ENCODE results near the gene ESRP2. TPM values are rescaled to one million over a fixed set of nuclear protein-coding genes. Genes with fewer than 3 reads are reported as not detected.

ESRP2 gene
- polyA plus RNA-seq, 1 donor, result 0.88 TPM

DNA sequence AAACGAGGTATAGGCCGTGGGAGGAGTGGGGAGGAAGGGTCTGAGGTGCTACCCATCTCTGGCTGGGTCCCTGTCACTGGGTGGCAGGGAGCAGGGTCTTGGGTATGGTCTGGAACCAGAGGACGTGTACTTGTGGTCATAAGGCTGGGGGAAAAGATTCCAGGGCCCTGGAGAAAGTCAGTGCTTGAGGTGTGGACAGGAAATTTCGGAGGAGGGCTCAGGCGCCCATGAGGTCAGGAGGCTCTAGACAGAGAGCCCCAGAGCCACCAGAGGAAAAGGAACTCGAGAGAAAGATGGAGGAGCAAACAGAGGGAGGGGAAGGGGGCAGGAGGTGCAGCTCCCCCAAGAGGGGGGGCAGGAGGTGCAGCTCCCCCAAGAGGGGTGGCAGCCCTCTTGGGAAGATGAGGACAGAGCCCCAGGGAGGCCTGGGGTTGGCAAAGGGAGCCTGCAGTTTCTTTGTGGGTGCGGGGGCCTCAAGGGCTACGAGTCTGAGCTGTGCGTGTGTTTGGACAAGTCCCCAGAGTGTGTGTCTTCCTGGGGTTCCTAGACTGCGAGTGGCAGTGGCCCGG is 27.7 kb upstream of the ESRP2 start:
- no peak for DNase-seq

DNA sequence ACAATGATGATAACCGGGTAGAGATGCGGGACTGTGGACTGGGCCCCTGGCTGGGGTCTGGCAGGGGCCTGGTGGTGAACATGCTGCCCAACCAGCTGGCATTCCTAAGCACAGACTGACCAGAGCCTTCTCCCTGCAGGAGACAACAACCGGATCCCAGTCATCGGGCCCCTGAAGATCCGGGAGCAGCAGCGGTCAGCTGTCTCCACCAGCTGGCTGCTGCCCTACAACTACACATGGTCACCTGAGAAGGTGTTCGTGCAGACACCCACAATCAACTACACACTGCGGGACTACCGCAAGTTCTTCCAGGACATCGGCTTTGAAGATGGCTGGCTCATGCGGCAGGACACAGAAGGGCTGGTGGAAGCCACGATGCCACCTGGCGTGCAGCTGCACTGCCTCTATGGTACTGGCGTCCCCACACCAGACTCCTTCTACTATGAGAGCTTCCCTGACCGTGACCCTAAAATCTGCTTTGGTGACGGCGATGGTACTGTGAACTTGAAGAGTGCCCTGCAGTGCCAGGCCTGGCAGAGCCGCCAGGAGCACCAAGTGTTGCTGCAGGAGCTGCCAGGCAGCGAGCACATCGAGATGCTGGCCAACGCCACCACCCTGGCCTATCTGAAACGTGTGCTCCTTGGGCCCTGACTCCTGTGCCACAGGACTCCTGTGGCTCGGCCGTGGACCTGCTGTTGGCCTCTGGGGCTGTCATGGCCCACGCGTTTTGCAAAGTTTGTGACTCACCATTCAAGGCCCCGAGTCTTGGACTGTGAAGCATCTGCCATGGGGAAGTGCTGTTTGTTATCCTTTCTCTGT is 23.3 kb upstream of the ESRP2 start:
- DNase-seq, result no peak

DNA sequence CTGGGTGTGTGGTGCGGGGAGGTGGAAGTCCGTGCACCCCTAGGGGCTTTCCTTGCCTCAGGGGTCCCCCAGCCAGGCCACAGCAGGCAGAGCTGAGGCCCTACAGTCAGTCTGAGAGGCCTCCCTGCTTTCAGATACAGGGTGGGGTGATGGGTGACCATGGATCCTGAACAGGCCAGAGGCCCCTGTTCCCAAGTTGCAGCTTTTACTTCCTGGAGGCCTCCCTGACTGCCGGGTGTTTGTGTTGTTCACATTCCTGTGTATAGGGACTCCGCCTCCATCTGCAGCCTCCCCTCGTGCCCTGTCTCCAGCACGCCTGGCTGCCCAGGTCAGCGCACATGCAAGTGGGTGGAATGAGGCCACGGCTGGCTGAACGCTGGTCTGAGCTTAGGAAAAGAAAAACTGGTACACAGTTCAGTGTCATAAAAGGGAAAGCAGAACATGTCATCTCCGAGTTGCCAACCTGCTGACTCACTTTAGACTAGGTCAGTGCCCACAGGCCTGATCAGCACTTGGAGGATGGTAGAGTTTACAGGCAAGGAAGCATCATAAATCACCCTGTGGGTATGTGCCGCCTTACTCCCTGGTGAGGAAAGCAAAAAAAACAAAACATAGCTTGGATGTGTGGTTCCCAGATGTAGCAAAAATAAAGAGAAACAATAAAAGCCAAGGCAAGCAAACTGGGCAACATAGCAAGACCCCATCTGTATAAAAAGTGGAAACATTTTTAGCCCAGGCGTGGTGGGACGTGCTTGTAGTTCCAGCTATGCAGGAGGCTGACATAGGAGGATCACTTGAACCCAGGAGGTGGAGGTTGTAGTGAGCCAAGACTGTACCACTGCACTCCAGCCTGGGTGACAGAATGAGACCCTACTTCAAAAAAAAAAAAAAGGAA is 22.2 kb upstream of the ESRP2 start:
- no peak for DNase-seq

DNA sequence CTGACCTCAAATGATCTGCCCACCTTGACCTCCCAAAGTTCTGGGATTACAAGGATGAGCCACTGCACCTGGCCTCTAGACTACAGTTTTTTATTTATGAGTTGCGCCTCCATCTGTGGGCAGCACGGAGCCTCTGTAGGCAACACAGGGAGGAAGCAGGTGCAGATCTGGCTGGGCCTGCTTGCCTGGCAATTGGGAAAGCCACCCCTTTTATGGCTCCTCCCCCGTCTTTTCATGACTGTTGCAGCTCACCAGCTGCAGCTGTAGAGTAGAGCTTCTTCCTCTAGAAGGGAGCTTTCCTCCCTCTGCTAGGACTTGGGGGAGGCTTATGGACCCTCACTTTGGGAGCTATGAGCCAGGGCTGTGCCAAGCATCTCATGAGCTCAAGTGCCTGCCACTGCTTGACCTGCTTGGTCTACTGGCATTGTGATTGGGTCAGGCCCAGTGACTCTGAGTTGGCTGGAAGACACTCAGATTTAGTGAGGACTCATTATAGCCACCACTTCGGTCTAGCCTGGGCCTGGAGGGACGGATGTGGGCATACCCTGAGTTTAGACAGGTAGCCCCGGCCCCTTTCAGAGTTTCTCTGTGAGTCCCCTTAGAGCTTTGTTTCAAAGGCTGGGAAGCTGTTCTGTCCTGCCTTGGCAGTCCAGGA is 21.5 kb upstream of the ESRP2 start:
- DNase-seq, result no peak

DNA sequence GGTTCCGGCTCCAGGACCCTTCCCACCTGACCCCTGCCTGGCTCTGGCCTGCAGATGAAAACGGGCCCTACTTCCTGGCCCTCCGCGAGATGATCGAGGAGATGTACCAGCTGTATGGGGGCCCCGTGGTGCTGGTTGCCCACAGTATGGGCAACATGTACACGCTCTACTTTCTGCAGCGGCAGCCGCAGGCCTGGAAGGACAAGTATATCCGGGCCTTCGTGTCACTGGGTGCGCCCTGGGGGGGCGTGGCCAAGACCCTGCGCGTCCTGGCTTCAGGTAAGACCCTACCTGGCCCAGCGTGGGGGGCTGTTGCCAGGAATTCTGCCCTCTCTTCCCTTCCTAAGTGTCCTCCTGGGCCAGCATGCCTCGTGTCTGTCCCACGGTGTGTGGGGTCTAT is 19.8 kb upstream of the ESRP2 start:
- DNase-seq, result no peak

DNA sequence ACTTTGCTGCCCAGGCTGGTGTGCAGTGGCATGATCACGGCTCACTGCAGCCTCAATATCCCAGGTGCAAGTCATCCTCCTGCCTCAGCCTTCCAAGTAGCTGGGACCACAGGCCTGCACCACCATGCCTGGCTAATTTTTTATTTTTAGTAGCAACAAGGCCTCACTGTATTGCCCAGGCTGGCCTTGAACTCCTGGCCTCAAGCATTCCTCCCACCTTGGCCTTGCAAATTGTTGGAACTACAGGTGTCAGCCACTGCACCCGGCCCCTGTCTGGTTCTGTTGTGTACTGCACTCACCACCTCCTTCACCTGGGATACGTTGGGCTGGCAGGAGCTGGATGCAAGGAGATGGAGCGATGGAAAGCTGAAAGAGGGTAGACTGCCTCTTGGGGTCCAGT is 17.8 kb upstream of the ESRP2 start:
- DNase-seq, result no peak

DNA sequence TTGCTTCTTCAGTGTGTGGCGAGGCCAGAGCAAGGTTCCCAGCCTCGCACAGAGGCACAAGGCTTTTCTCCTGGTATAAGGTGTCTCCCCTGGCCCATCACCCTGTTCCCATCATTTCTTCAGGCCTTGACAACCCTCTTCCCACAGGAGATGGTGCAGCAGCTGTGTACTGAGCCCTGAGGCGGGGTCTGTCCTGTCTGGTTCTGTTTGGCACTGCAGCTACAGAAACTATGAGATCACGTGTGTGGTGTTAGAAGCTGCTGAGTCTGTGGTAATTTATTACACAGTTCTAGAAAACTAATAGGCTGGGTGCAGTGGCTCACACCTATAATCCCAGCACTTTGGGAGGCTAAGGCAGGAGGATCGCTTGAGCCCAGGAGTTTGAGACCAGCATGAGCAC is 16.5 kb upstream of the ESRP2 start:
- no peak for DNase-seq

DNA sequence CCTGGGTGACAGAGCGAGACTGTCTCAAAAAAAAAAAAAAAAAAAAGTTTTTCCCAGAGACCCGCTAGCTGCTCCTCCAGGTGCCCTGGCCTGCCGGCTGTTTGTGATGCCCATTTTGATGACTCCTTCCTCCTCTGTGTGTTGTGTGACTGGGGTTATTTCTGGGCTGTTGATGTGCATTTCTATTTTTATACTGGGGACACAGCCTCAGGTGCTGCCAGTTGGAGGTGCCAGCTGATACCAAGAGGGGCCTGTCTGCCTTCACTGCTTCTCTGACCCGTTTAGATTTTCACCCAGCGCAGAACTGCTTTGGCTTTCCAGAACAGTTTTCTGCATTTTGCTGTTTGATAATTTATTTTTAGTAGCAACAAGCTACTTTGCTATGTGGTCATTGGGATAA is 15.9 kb upstream of the ESRP2 start:
- DNase-seq, result no peak

DNA sequence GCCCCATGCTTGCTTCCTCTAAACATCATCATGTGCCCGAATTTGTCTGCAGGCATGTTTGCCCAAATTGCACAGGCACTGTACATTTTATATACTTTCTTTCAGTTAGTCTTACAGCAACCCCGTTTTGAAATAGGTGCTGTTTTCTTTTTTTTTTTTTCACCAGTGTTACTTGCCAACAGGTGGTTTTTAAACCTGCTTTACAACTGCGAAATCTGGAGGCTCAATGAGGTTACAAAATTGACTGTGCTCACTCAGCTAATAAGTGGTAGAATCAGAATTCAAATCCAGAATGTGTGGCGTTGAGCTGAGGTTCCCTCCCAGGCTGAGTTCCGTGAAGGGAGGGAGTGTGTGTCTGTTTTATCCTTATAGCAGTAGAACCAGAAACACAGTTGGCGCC is 15.0 kb upstream of the ESRP2 start:
- DNase-seq, result no peak

DNA sequence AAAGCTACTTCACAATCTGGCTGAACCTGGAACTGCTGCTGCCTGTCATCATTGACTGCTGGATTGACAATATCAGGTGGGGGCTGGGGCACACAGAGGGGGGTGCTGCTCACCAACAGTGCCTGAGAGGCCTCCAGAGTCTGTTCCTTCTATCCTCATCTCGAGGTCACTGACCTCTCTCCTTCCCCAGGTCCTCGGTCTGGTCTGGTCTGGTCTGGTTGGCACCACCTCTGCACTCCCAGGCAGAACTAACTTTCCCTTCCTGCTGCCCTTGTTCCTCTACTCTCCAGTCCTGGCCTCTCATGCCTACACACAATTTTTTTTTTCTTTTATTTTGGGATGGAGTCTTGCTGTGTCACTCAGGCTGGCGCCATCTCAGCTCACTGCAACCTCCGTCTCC is 13.4 kb upstream of the ESRP2 start:
- no peak for DNase-seq

DNA sequence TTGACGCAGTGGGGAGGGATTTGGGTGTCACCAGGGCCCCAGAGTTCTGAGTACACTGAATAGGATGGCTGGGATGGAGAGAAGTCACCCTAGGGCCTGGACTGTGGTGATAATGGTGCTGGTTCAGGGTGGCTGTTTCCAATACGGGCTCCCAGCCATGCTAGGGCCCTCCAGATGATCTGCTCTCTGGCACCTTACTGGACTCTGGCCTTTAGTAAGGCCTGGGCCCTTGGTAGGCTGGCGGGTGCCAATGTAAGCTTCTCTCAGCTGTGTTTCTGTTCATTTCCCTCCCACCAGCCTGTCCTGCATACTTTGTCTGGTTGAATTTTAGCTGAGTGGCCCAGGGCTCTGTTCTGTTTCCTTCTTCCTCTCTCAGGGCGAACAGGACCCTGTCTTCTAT is 12.0 kb upstream of the ESRP2 start:
- no peak for DNase-seq

DNA sequence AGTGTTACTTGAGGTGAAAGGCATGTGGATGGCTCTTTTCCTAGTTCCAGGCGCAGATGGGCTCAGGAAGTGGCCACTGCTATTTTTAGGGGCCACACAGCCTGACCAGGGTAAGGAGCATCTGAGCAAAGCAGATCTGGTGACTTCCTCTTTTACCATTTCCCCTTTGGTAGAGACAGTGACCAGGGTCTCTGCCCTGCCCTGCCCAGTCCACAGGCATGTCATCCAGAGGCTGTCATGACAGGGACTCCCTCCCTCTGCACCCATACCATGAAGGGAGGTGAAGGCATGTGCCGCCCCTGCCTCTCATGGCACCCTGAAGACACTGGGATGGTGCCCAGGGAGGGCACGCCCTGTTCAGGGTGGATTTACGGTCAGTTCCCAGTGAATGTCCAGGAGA is 11.5 kb upstream of the ESRP2 start:
- no peak for DNase-seq

DNA sequence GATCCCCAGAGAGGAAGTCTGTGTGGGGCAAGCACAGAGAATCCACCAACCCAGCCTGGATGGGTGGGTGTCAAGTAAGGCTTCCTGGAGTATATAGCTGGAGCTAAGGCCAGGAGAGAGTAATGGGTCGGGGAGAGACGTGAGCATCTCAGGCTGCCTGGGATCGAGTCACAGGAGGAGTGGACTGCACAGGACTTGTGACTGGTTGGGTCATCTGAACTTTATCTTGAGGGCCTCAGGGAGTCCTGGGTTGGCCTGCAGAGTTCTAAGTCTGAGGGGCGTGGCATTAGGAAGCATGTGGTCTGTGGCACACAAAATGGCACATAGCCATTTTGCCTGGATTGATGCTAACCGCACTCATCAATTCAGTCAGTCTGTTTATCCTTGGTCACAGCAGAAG is 10.7 kb upstream of the ESRP2 start:
- no peak for DNase-seq

DNA sequence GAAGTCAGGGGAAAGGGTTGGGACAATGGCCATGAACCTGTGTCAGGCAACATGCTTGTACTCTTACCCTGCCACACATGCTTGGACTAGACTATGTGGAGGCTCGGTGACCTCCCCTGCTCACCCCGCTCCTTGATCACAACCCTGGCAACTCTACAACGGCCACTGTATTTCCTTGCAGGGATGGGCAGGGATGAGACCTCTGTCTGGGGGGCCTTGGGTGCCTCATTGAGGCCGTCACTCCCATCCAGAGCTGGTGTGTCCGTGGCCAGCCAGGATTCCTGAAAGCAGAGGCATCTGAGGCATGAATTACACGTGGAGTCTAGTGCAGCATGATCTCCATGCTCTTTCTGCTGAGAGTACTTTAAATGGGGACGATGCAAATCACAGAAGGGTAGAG is 10.2 kb upstream of the ESRP2 start:
- no peak for DNase-seq

DNA sequence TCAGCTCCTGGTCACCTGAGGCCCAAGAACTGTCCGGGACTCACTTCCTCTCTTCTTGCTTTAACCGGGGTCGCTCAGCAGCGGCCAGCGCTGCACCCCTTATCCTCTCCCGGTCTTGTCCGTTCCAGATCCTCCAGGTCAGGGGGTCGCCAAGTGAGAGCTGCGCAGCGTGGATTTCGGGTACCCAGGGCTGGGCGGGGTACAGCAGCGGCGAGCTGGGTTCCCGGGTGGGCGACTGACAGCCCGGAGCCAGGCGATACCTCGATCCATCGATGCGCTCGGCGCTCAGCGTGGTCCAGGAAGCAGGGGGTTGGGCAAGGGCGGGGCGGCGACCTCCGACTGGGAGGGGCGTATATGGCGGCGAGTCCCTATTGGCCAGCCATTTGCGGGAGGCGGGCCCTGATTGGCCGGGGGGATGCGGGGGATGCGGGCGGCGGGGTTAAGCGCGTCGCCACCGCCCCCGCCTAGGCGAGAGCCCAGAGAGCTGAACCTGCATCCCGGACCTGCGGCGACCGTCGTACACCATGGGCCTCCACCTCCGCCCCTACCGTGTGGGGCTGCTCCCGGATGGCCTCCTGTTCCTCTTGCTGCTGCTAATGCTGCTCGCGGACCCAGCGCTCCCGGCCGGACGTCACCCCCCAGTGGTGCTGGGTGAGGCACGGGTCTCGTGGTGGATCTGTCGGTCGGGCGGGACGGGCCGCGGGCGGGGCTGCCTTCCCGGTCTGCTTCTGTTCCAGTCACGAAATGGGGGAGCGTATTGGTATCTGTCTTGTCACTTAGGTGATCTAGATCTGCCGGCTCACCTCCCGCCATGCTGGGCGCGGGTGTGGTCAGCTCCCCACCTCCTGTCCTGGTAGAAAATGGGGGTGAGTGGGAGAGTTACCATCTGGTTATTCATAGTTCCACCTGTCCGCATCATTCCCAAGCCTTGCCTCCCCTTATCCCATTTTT is 9.3 kb upstream of the ESRP2 start, which contains the start of gene PLA2G15:
TSS of gene PLA2G15 (plus strand) at position 471 of the 951 bp plus-strand sequence. CDS start at position 525, 54 bp downstream.
- DNase-seq, result peak; percentile 97

DNA sequence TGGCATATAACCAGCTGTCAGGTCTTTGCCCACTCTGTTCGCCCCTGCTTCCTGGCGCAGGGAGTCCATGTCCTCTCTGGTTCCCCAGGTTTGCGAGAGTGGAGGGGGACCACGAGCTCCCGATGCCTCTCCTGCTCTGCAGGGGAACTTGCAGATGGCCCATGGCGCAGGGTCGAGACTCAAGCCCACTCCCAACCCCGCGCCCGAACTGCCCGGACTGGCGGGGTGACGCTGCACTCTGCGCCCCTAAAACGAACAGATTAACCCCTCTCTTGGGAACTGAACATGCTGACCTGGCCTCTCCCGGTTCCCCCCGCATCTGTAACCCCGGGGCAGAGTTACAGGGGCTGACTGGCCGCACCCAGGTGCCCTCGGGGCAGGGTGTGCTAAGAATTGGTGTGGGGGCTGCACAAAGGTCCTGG is 8.6 kb upstream of the ESRP2 start:
- DNase-seq, result no peak

DNA sequence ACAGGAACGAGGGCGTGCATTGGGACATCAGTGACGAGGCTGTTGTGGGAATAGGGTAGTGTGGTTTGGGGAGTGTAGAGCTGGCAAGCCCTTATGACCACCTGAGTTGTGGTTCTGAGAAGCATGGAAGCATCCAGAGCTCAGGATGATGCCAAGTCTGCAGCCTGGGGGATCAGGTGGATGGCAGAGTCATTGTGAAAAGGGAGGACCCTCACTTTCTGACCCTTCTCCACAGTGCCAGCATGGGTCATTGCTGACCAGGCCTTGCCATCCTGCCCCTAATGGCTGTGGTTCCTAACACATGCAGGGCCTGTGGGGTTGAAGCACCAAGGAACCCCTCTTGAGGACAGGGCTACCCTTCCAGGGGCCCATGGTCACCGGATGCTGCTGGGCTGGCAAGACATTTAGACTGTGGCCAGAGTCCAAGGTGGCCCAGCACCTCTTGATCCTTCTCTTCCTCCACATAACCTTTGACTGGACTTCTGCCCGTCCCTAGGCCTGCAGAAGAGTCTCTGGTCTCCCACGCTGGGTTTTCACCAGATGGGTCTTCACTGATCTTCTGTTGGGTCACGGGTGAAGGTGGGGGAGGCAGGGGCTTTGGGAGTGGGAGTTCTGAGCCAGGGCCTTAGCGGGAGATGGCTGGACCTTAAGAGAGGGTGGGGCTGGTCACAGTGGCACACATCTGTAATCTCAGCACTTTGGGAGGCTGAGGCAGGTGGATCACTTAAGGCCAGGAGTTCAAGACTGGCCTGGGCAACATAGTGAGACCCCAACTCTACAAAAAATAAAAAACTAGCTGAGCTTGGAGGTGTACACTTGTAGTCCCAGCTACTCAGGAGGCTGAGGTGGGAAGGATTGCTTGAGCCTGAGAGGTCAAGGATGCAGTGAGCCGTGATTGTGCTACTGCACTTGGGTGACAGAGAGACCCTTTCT is 7.3 kb upstream of the ESRP2 start:
- no peak for DNase-seq

DNA sequence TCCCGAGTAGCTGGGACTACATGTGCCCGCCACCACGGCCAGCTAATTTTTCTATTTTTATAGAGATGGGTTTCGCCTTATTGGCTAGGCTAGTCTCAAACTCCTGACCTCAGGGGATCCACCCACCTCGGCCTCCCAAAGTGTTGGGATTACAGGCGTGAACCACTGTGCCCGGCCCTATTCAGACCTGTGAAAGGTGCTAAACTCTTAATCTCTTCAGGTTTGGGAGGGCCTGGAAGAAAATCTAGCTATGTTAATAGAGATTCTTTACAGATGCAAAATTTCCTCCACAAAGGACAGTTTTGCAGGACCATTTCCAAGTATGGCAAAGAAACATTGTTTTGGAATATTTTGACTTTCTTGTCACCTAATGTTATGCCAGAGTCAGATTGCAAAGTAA is 6.2 kb upstream of the ESRP2 start:
- DNase-seq, result no peak

DNA sequence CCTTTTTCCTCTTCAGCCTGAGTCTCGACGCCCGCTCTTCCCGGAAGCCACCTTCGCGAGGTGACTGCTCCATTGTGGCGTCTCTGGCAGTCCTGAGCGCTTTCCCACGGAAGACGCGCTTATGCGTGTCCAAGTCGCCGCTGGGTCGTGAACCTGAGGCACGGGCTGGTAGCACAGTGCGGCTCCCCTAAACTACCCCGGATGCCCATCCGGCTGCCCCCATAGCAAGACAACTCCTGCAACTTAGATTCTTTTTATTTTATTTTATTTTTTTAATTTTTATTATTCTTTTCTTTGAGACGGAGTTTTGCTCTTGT is 2.1 kb upstream of the ESRP2 start:
- no peak for DNase-seq

DNA sequence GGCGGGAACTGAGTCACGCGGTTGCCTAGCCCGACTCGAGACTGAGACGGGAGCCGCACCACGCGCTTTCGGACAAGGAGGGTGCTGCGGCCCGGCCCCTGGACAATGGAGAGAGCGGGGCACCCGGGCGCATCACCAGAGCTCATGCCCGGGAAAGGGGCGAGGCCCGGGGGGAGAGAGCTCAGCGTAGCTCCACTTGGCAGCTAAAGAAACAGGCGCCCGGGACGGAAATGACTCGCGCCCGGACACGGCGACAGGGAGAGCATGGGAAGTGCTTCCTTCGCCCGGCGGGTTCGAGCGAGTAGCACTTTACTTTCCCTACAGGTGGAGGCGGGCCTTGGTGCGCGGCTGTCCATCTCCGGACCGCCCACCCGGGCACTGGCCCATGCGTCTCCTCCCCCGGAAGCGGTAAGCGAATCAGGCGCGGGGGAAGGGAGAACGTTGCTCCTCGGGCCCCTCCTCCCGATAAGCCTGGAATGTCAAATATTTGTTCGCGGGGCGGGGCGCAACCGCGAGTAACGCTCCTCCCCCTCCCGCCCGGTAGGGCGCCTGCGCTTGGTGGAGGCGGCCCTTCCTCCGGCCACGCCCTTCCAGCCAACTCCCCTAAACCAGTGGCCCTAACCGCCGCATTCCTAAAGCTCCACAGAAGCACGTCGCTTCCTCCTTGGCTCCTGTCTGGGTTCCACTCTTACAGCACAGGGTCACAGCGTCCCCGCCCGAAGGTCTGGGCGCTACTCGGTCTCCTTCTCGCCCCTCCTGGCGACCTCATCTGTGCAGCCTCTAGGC is 1.5 kb upstream of the ESRP2 start:
- DNase-seq, result peak; percentile 95
